IMR-90 (cell line): Measurements from ENCODE around the gene LRRC8C. TPM values are rescaled to one million over a fixed set of nuclear protein-coding genes. Genes with fewer than 3 reads are reported as not detected.

Source experiments
- ATAC-seq: fragments of 200-7000 bp; cut with Tn5 transposase; 2 replicates; pipeline ENCODE4 v1.9.1; 2020; ENCODE audit warnings: low read depth, mild to moderate bottlenecking, moderate library complexity
- BruUV-seq: library from RNA; stranded (reverse); fragments of 400-500 nt; replicated peaks from 2 replicates; lab custom pipeline; 2021; lab: Mats Ljungman, UMichigan
- CTCF ChIA-PET: fragments of 300-600 bp; formaldehyde crosslinking; extraction: SDS; loops from one replicate; lab custom pipeline; 2021; ENCODE audit warnings: antibody characterized with exemption; lab: Yijun Ruan, JAX
- POLR2A ChIA-PET: fragments of 300-600 bp; sonication (Branson Sonifier 250); formaldehyde crosslinking; loops from one replicate; lab custom pipeline; 2022; ENCODE audit warnings: antibody characterized with exemption; ENCODE audit not compliant: unreplicated experiment; lab: Charles Lee
- DNase-seq: peaks from one replicate; pipeline ENCODE4 v3.0.0; 2013
- H2AFZ ChIP-seq: replicated peaks from 2 replicates; pipeline ENCODE3; 2013; ENCODE audit warnings: low read length, mild to moderate bottlenecking; ENCODE audit not compliant: poor library complexity
- H2AK5ac ChIP-seq: 2 replicates; pipeline ENCODE4 v1.6.1; 2013; ENCODE audit warnings: low read depth, low read length, inconsistent platforms
- H2AK9ac ChIP-seq: replicated peaks from 2 replicates; pipeline ENCODE3; 2013; ENCODE audit warnings: mild to moderate bottlenecking, low read depth, low read length, moderate library complexity; ENCODE audit not compliant: poor library complexity
- H2BK120ac ChIP-seq: 2 replicates; pipeline ENCODE4 v1.6.1; 2013; ENCODE audit warnings: low read depth, low read length, inconsistent platforms
- H2BK15ac ChIP-seq: 3 replicates; pipeline ENCODE4 v1.6.1; 2013; ENCODE audit warnings: low read depth, low read length, inconsistent platforms
- H2BK20ac ChIP-seq: 2 replicates; pipeline ENCODE4 v1.6.1; 2013; ENCODE audit warnings: low read depth, mild to moderate bottlenecking, inconsistent platforms, low read length, moderate library complexity
- H2BK5ac ChIP-seq: 2 replicates; pipeline ENCODE4 v1.6.1; 2013; ENCODE audit warnings: mild to moderate bottlenecking, low read depth, low read length, inconsistent platforms; ENCODE audit not compliant: poor library complexity, severe bottlenecking
- H3K14ac ChIP-seq: replicated peaks from 2 replicates; pipeline ENCODE4 v1.6.1; 2013; ENCODE audit warnings: low read depth, low read length, inconsistent platforms
- H3K18ac ChIP-seq: 2 replicates; pipeline ENCODE4 v1.6.1; 2013; ENCODE audit warnings: low read depth, low read length, control low read depth
- H3K23ac ChIP-seq: 2 replicates; pipeline ENCODE4 v1.6.1; 2013; ENCODE audit warnings: low read depth, low read length, inconsistent platforms
- H3K27ac ChIP-seq: 2 replicates; pipeline ENCODE4 v1.5.1; 2013; ENCODE audit warnings: mild to moderate bottlenecking, control low read depth, low read length; ENCODE audit not compliant: insufficient read depth
- H3K27me3 ChIP-seq: 2 replicates; pipeline ENCODE4 v1.6.1; 2013; ENCODE audit warnings: low read length; ENCODE audit not compliant: control insufficient read depth, insufficient read depth
- H3K36me3 ChIP-seq: 2 replicates; pipeline ENCODE4 v1.6.1; 2013; ENCODE audit warnings: low read length, mixed read lengths; ENCODE audit not compliant: control insufficient read depth, insufficient read depth
- H3K4ac ChIP-seq: 2 replicates; pipeline ENCODE4 v1.6.1; 2013; ENCODE audit warnings: low read depth, low read length, inconsistent platforms
- H3K4me1 ChIP-seq: 2 replicates; pipeline ENCODE4 v1.6.1; 2013; ENCODE audit warnings: low read length, mixed read lengths; ENCODE audit not compliant: control insufficient read depth, insufficient read depth
- H3K4me2 ChIP-seq: 2 replicates; pipeline ENCODE4 v1.6.1; 2013; ENCODE audit warnings: low read depth, mild to moderate bottlenecking, control low read depth, low read length, moderate library complexity
- H3K4me3 ChIP-seq: 2 replicates; pipeline ENCODE4 v1.5.1; 2013; ENCODE audit warnings: low read depth, mild to moderate bottlenecking, control low read depth, low read length, moderate library complexity; ENCODE audit not compliant: insufficient read depth
- H3K56ac ChIP-seq: 2 replicates; pipeline ENCODE4 v1.6.1; 2013; ENCODE audit warnings: low read length, inconsistent platforms; ENCODE audit not compliant: insufficient read depth; ENCODE audit errors: extremely low read depth
- H3K79me1 ChIP-seq, 2 experiments: 2 replicates each; pipeline ENCODE4 v1.6.1; 2013; ENCODE audit warnings: low read length in 2 of 2, inconsistent platforms in 1 of 2, low read depth in 1 of 2
- H3K9ac ChIP-seq: 2 replicates; pipeline ENCODE4 v1.6.1; 2013; ENCODE audit warnings: low read depth, low read length, control low read depth
- H3K9me1 ChIP-seq: 2 replicates; pipeline ENCODE4 v1.6.1; 2013; ENCODE audit warnings: low read length, inconsistent platforms; ENCODE audit not compliant: insufficient read depth
- H3K9me3 ChIP-seq: 2 replicates; pipeline ENCODE4 v1.6.1; 2013; ENCODE audit warnings: low read length; ENCODE audit not compliant: control insufficient read depth, insufficient read depth
- H4K20me1 ChIP-seq: 2 replicates; pipeline ENCODE4 v1.6.1; 2013; ENCODE audit warnings: low read length, inconsistent platforms; ENCODE audit not compliant: insufficient read depth
- H4K5ac ChIP-seq: 2 replicates; pipeline ENCODE4 v1.6.1; 2013; ENCODE audit warnings: mild to moderate bottlenecking, low read depth, low read length, control low read depth
- H4K8ac ChIP-seq, 2 experiments: 2 replicates each; pipeline ENCODE4 v1.6.1; 2013; ENCODE audit warnings: low read depth in 2 of 2, low read length in 2 of 2, control low read depth in 1 of 2, inconsistent platforms in 1 of 2
- H4K91ac ChIP-seq: 2 replicates; pipeline ENCODE4 v1.6.1; 2013; ENCODE audit warnings: low read depth, low read length, inconsistent platforms; ENCODE audit not compliant: insufficient read depth
- RAD21 ChIP-seq: IDR thresholded peaks from 2 replicates; pipeline ENCODE4 v1.6.1; 2012; ENCODE audit warnings: low read length, improper control_type of control experiment
- RFX5 ChIP-seq: IDR thresholded peaks from 2 replicates; pipeline ENCODE4 v1.8.0; 2012; ENCODE audit warnings: low read depth, mild to moderate bottlenecking, low read length, moderate library complexity
- WGBS, 2 experiments: methylation state at CpG; one replicate each; pipeline versions ENCODE4 v1.1.5 to v1.1.7; 2013; ENCODE audit warnings: missing lambda C conversion rate in 2 of 2; ENCODE audit not compliant: insufficient read length in 1 of 2; ENCODE audit errors: extremely low coverage in 2 of 2; 5-methylcytosine and 5-hydroxymethylcytosine counted together
- dilution Hi-C: fragments of 300-500 bp; cut with HindIII; formaldehyde crosslinking; loops from one replicate; pipeline ENCODE4 v1.14.3; 2018; ENCODE audit warnings: low sequenced_read_pairs; ENCODE audit not compliant: unreplicated experiment
- in situ Hi-C: fragments of 300-500 bp; cut with MboI; formaldehyde crosslinking; loops from 3 replicates; pipeline ENCODE4 v1.14.3; 2019; ENCODE audit warnings: low sequenced_read_pairs, inconsistent platforms, mixed read lengths
- intact Hi-C: fragments of 100-400 bp; cut with micrococcal nuclease; formaldehyde crosslinking; loops from 2 replicates; pipeline ENCODE4 v1.10.0; 2022
- polyA plus RNA-seq, 3 experiments: library from polyadenylated mRNA; depleted of rRNA; stranded (reverse); fragments of >200 nt; gene quantifications; 2 replicates each; pipeline ENCODE4 v1.2.3, GENCODE V29; 2012; ENCODE audit warnings: low replicate concordance in 1 of 3
- total RNA-seq: library from RNA; depleted of rRNA; stranded (reverse); fragments of >200 nt; gene quantifications from 2 replicates; pipeline ENCODE4 v1.2.3, GENCODE V29; 2012

Gene LRRC8C
- total and polyA plus RNA-seq, 2 of the 4 experiments (the other 2 are of a cell fraction), result 6.5 to 12.9 TPM

GRCh38 chr1:89759036-89759435, 126.1 kb downstream of the LRRC8C start:
- no peaks in the 10 kb centered on the region for H3K27me3 ChIP-seq
- no peak overlapping the region for H2BK120ac ChIP-seq
- TF ChIP-seq RFX5 (no peak), RAD21 (no peak)
- H2BK5ac ChIP-seq, result no peak overlapping the region
- ATAC-seq (no peak), DNase-seq (no peak)
- no peak overlapping the region for H3K4ac ChIP-seq
- no peak overlapping the region for H2BK15ac ChIP-seq
- no peaks in the 10 kb centered on the region for H4K20me1 ChIP-seq
- intact Hi-C loops (no loop called here), in situ Hi-C loops (loop anchor here (5.0 kb wide), 1 partner anchor 127 kb away; the partner anchor contains the start of gene LRRC8C), dilution Hi-C loops (no loop called here)
- H3K14ac ChIP-seq, result no peak overlapping the region
- H2AK5ac ChIP-seq, result no peak overlapping the region
- no peak overlapping the region for H4K8ac ChIP-seq
- WGBS, 2 experiments, result no CpG with 5 or more reads among the region's 2 CpGs
- no peak overlapping the region for H2AFZ ChIP-seq
- no peak overlapping the region for H4K5ac ChIP-seq
- H3K27ac ChIP-seq, result no peak overlapping the region
- H3K4me2 ChIP-seq, result no peak overlapping the region
- H3K4me3 ChIP-seq, result no peak overlapping the region
- no peaks in the 10 kb centered on the region for H3K9me3 ChIP-seq
- H3K4me1 ChIP-seq, result peaks cover 12% of the 10 kb centered on the region
- no peak overlapping the region for H3K18ac ChIP-seq
- POLR2A ChIA-PET, result no interaction called here
- H3K36me3 ChIP-seq, result no peaks in the 10 kb centered on the region
- no peak overlapping the region for H3K9ac ChIP-seq
- no peak overlapping the region for H4K91ac ChIP-seq
- no peak overlapping the region for H3K56ac ChIP-seq
- CTCF ChIA-PET, result no interaction called here
- H2BK20ac ChIP-seq, result no peak overlapping the region
- H2AK9ac ChIP-seq, result no peak overlapping the region
- H3K79me1 ChIP-seq, result no peaks in the 10 kb centered on the region
- BruUV-seq, result no TSS peak
- peaks cover 3% of the 10 kb centered on the region; the same call in 1 of the 2 replicates for H3K9me1 ChIP-seq
- H3K23ac ChIP-seq, result no peak overlapping the region
